WERI-Rb-1 (cell line): ENCODE measurements around the gene CCDC85C.

Source experiments
- DNase-seq: peaks from one replicate; pipeline ENCODE4 v3.0.0-alpha.2; 2020
- H3K27ac ChIP-seq: fragments of 250-450 bp; sonication (Bioruptor Pico); 2 replicates; pipeline ENCODE4 v1.5.1; 2020; ENCODE audit warnings: mild to moderate bottlenecking, moderate library complexity
- H3K27me3 ChIP-seq: fragments of 250-450 bp; sonication (Bioruptor Pico); 2 replicates; pipeline ENCODE4 v1.5.1; 2021; ENCODE audit warnings: mild to moderate bottlenecking, low read depth, moderate library complexity; ENCODE audit not compliant: insufficient read depth, severe bottlenecking
- H3K36me3 ChIP-seq: fragments of 250-450 bp; sonication (Bioruptor Pico); 2 replicates; pipeline ENCODE4 v1.5.1; 2020; ENCODE audit warnings: mild to moderate bottlenecking, moderate library complexity
- H3K4me3 ChIP-seq: 2 replicates; pipeline ENCODE4 v1.5.1; 2011; ENCODE audit warnings: low read depth, mild to moderate bottlenecking, control low read depth, low read length
- H3K9me3 ChIP-seq: fragments of 250-450 bp; sonication (Bioruptor Pico); 2 replicates; pipeline ENCODE4 v1.5.1; 2021; ENCODE audit warnings: mild to moderate bottlenecking, moderate library complexity; ENCODE audit not compliant: severe bottlenecking
- CTCF ChIP-seq: IDR thresholded peaks from 2 replicates; pipeline ENCODE4 v1.5.1; 2011; ENCODE audit warnings: low read depth, mild to moderate bottlenecking, control low read depth, inconsistent platforms, low read length

CCDC85C gene

GRCh38 chr14:99548255-99548654 lies 55.8 kb downstream of the CCDC85C start:
- Histone ChIP-seq H3K27ac (peak overlapping the region; percentile 65), H3K4me3 (no peak overlapping the region; the same call in 1 of the 2 replicates), H3K9me3 (no peaks in the 10 kb centered on the region), H3K27me3 (no peaks in the 10 kb centered on the region), H3K36me3 (peaks cover 2% of the 10 kb centered on the region; the same call in 1 of the 2 replicates)
- DNase-seq, result no peak
- no peak for TF ChIP-seq CTCF

- TF ChIP-seq CTCF, result no peak
- Histone ChIP-seq H3K27ac (peak overlapping the region; percentile 65), H3K9me3 (no peaks in the 10 kb centered on the region), H3K4me3 (no peak overlapping the region), H3K27me3 (no peaks in the 10 kb centered on the region), H3K36me3 (0 out of 2 replicates have a peak, but pooled peaks cover 2% of the 10 kb centered on the region)
- DNase-seq, result peak; percentile 87
These were observed 57.6 kb downstream of the CCDC85C start for GRCh38 chr14:99546234-99546879.

GRCh38 chr14:99545586-99545985 lies 58.4 kb downstream of the CCDC85C start:
- no peaks in the 10 kb centered on the region for H3K9me3 ChIP-seq
- no peak for TF ChIP-seq CTCF
- 0 out of 2 replicates have a peak, but pooled peaks cover 2% of the 10 kb centered on the region for H3K36me3 ChIP-seq
- no peak for DNase-seq
- peak overlapping the region; percentile 65 for H3K27ac ChIP-seq
- no peaks in the 10 kb centered on the region for H3K27me3 ChIP-seq
- no peak overlapping the region for H3K4me3 ChIP-seq

- no peaks in the 10 kb centered on the region for H3K9me3 ChIP-seq
- DNase-seq, result no peak
- TF ChIP-seq CTCF, result no peak
- H3K27ac ChIP-seq, result peak overlapping the region; percentile 65
- H3K36me3 ChIP-seq, result 0 out of 2 replicates have a peak, but pooled peaks cover 2% of the 10 kb centered on the region
- H3K4me3 ChIP-seq, result no peak overlapping the region
- H3K27me3 ChIP-seq, result no peaks in the 10 kb centered on the region
These were observed 59.0 kb downstream of the CCDC85C start for GRCh38 chr14:99544991-99545390.

- TF ChIP-seq CTCF, result no peak
- Histone ChIP-seq H3K9me3 (no peaks in the 10 kb centered on the region), H3K36me3 (0 out of 2 replicates have a peak, but pooled peaks cover 2% of the 10 kb centered on the region), H3K27me3 (no peaks in the 10 kb centered on the region), H3K27ac (no peak overlapping the region), H3K4me3 (no peak overlapping the region)
- no peak for DNase-seq
These were observed 60.0 kb downstream of the CCDC85C start for GRCh38 chr14:99543985-99544384.

- H3K36me3 ChIP-seq, result 0 out of 2 replicates have a peak, but pooled peaks cover 2% of the 10 kb centered on the region
- H3K27me3 ChIP-seq, result no peaks in the 10 kb centered on the region
- no peaks in the 10 kb centered on the region for H3K9me3 ChIP-seq
- H3K4me3 ChIP-seq, result no peak overlapping the region
- no peak overlapping the region for H3K27ac ChIP-seq
- TF ChIP-seq CTCF, result no peak
- DNase-seq, result no peak
These were observed 60.6 kb downstream of the CCDC85C start for GRCh38 chr14:99543370-99543769.
